Activated T-cell treated with anti-CD3 and anti-CD28 coated beads, Interleukin-2, amount 50 U/mL, for 24 hours (primary cell): ENCODE measurements around the gene CMTM3.
"Not testable (repeated sequence)": the region's sequence is repeated elsewhere in the genome, so short reads cannot be mapped to it uniquely, and the experiment has no call there.

Source experiments
- DNase-seq: peaks from one replicate; pipeline ENCODE4 v3.0.0-alpha.2; 2020
- H3K27ac Mint-ChIP-seq: 2 replicates; pipeline ENCODE4 v1.8.0; 2020; ENCODE audit warnings: mild to moderate bottlenecking, mixed read lengths
- H3K27me3 Mint-ChIP-seq: 2 replicates; pipeline ENCODE4 v1.8.0; 2020; ENCODE audit warnings: mixed read lengths
- H3K36me3 Mint-ChIP-seq: 2 replicates; pipeline ENCODE4 v1.8.0; 2020; ENCODE audit warnings: low read depth, mixed read lengths
- H3K4me1 Mint-ChIP-seq: 2 replicates; pipeline ENCODE4 v1.8.0; 2020; ENCODE audit warnings: low read depth, mixed read lengths
- H3K4me3 Mint-ChIP-seq: 2 replicates; pipeline ENCODE4 v1.8.0; 2020; ENCODE audit warnings: mild to moderate bottlenecking, moderate library complexity, mixed read lengths
- H3K9me3 Mint-ChIP-seq: 2 replicates; pipeline ENCODE4 v1.8.0; 2020; ENCODE audit warnings: mixed read lengths

CMTM3 gene

GRCh38 chr16:66610111-66610820, 5.8 kb downstream of the CMTM3 start:
- Mint-ChIP-seq H3K27me3 (no peaks in the 10 kb centered on the region), H3K4me3 (no peak overlapping the region), H3K27ac (peak overlapping the region; percentile 63), H3K4me1 (peaks cover 29% of the 10 kb centered on the region), H3K36me3 (peaks cover 78% of the 10 kb centered on the region), H3K9me3 (no peaks in the 10 kb centered on the region)
- no peak for DNase-seq

GRCh38 chr16:66611911-66612310, 7.4 kb downstream of the CMTM3 start:
- not testable (repeated sequence) for H3K27ac Mint-ChIP-seq, H3K4me3 Mint-ChIP-seq, H3K27me3 Mint-ChIP-seq, H3K9me3 Mint-ChIP-seq, DNase-seq
- H3K36me3 Mint-ChIP-seq, result peaks cover 74% of the 10 kb centered on the region
- peaks cover 19% of the 10 kb centered on the region for H3K4me1 Mint-ChIP-seq

DNA sequence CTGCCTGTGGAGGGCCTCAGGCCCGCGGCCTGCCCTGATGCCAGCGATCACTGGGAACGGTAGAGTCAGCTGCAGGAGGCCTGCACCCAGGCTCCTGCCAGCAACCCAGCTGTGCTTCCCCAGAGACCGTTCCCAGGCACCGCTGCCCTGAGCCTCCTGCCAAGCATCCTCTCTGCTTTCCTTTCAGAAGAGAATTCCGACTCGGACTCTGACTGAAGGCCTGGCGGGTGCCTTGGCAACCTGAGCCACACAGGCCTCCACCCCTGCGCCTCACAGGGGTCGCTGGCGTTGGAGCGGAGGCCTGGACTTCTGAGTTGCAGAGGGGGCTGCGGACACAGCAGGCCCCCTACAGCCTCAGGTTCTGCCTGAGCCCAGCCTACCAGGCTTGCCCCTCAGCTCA, 7.9 kb downstream of the CMTM3 start:
- no peak overlapping the region for H3K4me3 Mint-ChIP-seq
- H3K36me3 Mint-ChIP-seq, result peaks cover 70% of the 10 kb centered on the region
- H3K27me3 Mint-ChIP-seq, result no peaks in the 10 kb centered on the region

GRCh38 chr16:66614161-66614802, 9.8 kb downstream of the CMTM3 start:
- Mint-ChIP-seq H3K4me1 (peaks cover 1% of the 10 kb centered on the region), H3K36me3 (peaks cover 56% of the 10 kb centered on the region), H3K4me3 (no peak overlapping the region), H3K27me3 (no peaks in the 10 kb centered on the region), H3K9me3 (no peaks in the 10 kb centered on the region), H3K27ac (no peak overlapping the region)
- no peak for DNase-seq

More for the DNA sequence above, 7.9 kb downstream of the CMTM3 start:
- Mint-ChIP-seq H3K27ac (no peak overlapping the region), H3K9me3 (no peaks in the 10 kb centered on the region), H3K4me1 (peaks cover 14% of the 10 kb centered on the region)
- DNase-seq, result no peak

GRCh38 chr16:66616169-66616568, 11.7 kb downstream of the CMTM3 start:
- Mint-ChIP-seq H3K4me1 (peaks cover 8% of the 10 kb centered on the region), H3K9me3 (no peaks in the 10 kb centered on the region), H3K27me3 (no peaks in the 10 kb centered on the region), H3K36me3 (peaks cover 38% of the 10 kb centered on the region), H3K27ac (no peak overlapping the region), H3K4me3 (no peak overlapping the region)
- DNase-seq, result no peak

GRCh38 chr16:66616592-66616991, 12.1 kb downstream of the CMTM3 start:
- no peak for DNase-seq
- H3K4me3 Mint-ChIP-seq, result no peak overlapping the region
- no peak overlapping the region for H3K27ac Mint-ChIP-seq
- H3K4me1 Mint-ChIP-seq, result peaks cover 8% of the 10 kb centered on the region
- no peaks in the 10 kb centered on the region for H3K27me3 Mint-ChIP-seq
- H3K36me3 Mint-ChIP-seq, result peaks cover 33% of the 10 kb centered on the region
- H3K9me3 Mint-ChIP-seq, result no peaks in the 10 kb centered on the region

DNA sequence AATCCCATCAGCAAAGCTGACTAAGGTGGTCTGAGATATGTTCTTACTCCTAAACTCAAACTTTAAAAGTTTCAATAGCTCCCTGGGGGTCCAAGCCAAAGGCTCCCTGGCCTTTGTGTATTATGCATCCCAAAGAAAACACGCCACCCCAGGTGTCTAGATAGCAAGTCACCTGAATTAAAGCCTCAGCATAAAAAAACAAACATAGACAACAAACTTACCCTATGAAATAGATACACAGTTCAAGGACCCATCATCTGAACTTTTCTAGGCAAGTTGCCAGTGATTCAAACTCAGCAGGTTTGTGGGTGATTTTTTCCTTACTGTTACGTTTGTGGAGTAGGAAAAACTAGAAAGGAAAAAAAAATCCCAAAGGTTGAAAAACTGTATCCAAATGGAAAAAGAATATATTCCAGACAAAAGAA, 12.5 kb downstream of the CMTM3 start:
- DNase-seq, result no peak
- Mint-ChIP-seq H3K36me3 (peaks cover 29% of the 10 kb centered on the region), H3K27ac (no peak overlapping the region)

DNA sequence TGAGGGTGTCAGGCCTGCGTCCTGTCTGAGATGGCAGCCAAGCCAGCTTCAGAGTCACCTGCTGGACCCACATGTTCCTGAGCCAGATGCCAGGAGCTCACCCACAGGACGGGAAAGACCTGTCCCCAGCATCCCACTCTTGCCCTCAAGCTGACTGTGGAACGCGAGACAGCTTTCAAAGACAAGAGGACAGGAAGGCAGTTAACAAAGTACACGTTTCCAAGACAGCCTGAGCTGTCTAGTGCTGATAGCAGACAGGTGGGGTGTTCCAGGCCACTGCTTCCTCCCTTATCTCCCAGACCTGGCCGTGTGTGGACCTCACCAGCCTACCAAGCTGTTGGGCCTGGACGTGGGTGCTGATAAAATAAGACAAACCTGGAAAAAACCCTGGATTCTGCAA, 13.2 kb downstream of the CMTM3 start:
- H3K27me3 Mint-ChIP-seq, result no peaks in the 10 kb centered on the region
- no peak overlapping the region for H3K27ac Mint-ChIP-seq
- H3K9me3 Mint-ChIP-seq, result no peaks in the 10 kb centered on the region
- H3K4me1 Mint-ChIP-seq, result peaks cover 8% of the 10 kb centered on the region
- H3K4me3 Mint-ChIP-seq, result no peak overlapping the region
- H3K36me3 Mint-ChIP-seq, result peaks cover 22% of the 10 kb centered on the region
- no peak for DNase-seq

More for the DNA sequence above, 12.5 kb downstream of the CMTM3 start:
- Mint-ChIP-seq H3K4me1 (peaks cover 8% of the 10 kb centered on the region), H3K9me3 (no peaks in the 10 kb centered on the region), H3K4me3 (no peak overlapping the region), H3K27me3 (no peaks in the 10 kb centered on the region)

DNA sequence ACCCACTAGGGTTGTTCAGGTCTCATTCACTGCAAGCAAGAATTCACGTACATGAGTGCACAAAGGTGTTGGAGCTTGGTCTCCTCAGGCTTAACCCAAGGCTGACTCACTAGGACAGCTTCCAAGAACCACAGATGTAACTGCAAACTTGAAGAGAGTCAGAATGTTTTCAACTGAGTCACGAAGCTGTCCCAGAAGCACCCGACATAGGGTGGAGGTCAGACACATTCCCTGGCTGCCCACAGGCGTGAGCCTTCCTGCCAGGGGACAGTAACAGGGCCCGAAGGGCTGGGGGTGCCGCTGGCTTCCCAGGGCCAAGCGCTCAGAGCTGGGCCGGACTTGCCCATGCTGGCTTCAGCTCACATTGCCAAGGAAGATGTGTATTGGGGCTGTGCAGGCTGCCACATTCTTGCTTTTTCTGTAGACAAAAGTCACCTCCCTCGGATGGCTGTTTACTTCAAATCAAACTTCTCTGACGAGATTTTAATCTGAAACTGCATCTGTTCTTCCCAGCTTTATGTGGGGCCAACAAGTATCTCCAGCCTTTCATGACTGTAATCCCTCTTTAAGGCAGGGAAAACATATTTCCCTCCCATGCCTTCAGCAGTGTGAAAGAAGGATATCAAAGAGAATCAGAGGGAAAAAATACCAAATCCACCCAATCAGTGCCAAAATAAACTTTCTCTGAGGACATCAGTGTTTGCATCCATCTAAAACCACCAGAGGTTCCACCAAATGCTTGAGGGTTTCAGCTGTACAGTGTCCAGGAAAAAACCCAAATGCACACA, 14.3 kb downstream of the CMTM3 start:
- Mint-ChIP-seq H3K36me3 (peaks cover 12% of the 10 kb centered on the region), H3K4me3 (no peak overlapping the region), H3K4me1 (peaks cover 8% of the 10 kb centered on the region), H3K27me3 (no peaks in the 10 kb centered on the region), H3K9me3 (no peaks in the 10 kb centered on the region), H3K27ac (no peak overlapping the region)
- no peak for DNase-seq

DNA sequence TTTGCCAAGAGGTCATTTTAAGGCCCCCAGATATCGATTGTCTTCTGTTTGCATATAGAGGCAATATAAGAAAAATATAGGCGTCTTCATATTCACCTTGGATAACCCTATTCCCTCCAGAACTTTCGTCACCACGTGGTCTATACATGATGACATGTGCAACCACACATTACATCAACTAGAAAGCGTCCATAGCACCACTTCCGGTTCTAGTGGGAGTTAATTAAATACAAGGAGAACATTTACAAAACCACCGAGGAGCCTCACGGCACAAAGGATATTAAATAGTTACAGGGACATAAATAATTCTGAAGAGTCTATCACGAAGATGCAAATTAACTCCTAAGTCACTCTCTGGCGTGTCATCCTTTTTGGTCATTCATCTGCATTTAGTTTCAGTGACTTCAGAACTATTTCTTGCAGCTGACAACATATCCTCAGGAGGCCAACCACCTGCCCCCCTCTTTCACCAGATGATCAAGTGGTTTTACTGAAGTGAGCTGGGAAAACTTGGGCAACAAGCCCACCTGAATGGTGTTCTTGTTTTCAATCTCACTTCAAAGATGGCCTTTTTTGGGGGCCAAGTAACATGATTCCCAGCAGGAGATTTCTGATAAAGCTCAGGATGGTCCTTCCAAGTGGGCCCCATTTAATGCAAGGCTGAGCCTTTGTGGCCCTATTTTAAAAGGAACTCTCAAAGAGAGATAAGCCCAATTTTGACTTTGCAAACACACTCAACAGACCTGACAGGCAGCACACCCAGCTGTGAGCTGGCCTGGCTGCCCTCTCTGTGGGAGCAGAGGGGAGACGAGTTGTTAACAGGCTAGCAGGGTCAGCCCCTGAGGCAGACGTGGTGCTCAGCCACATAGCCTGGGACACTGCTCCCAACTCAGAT, 15.3 kb downstream of the CMTM3 start:
- Mint-ChIP-seq H3K4me1 (peaks cover 8% of the 10 kb centered on the region), H3K4me3 (no peak overlapping the region), H3K27me3 (no peaks in the 10 kb centered on the region), H3K36me3 (peaks cover 6% of the 10 kb centered on the region), H3K27ac (no peak overlapping the region), H3K9me3 (no peaks in the 10 kb centered on the region)
- no peak for DNase-seq

DNA sequence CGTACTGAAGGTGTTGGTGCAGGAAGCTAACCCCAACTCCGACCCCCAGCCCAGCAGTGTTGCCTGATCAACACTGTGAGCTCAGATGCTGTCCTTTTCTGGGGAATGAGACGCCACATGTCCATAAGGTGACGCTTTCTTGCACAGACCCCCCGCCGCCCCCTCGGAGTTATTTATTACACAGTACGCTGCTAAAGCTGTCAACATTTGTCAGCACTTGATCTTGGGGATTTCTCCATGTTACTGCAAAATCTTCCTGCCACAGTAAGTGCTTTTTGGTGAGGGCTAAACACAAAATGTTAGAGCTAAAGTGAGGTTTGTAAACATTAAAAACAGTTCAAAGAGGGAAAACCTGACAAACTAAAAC, 15.9 kb downstream of the CMTM3 start:
- no peak for DNase-seq
- no peaks in the 10 kb centered on the region for H3K9me3 Mint-ChIP-seq
- H3K27me3 Mint-ChIP-seq, result no peaks in the 10 kb centered on the region
- H3K36me3 Mint-ChIP-seq, result no peaks in the 10 kb centered on the region
- H3K4me3 Mint-ChIP-seq, result no peak overlapping the region
- no peak overlapping the region for H3K27ac Mint-ChIP-seq
- H3K4me1 Mint-ChIP-seq, result peaks cover 8% of the 10 kb centered on the region

DNA sequence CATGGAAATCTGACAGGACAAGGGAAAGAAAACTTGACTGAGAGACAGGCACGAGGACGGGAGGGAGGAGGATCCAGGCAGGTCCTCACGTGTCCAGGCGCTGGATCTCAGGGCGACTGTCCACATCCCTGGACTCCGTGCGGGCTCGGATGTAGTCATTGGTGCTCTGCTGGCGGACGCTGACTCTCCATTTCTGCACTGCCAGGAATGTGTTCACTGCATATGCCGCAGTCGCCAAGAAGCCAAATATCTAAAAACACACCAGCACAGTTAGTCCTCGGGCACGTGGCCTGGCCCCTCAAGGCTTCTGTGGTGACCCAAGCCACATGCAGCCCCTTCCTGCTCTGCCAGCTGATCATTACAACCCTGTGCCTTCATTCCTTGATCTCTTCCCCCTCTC, 17.5 kb downstream of the CMTM3 start:
- Mint-ChIP-seq H3K4me3 (no peak overlapping the region), H3K9me3 (no peaks in the 10 kb centered on the region), H3K27me3 (no peaks in the 10 kb centered on the region), H3K36me3 (no peaks in the 10 kb centered on the region), H3K4me1 (peaks cover 8% of the 10 kb centered on the region), H3K27ac (no peak overlapping the region)
- no peak for DNase-seq

GRCh38 chr16:66622863-66623262, 18.4 kb downstream of the CMTM3 start:
- Mint-ChIP-seq H3K36me3 (no peaks in the 10 kb centered on the region), H3K4me1 (peaks cover 8% of the 10 kb centered on the region), H3K4me3 (no peak overlapping the region), H3K27me3 (no peaks in the 10 kb centered on the region), H3K27ac (no peak overlapping the region), H3K9me3 (no peaks in the 10 kb centered on the region)
- DNase-seq, result no peak

GRCh38 chr16:66623755-66624154, 19.3 kb downstream of the CMTM3 start:
- peaks cover 8% of the 10 kb centered on the region for H3K4me1 Mint-ChIP-seq
- H3K27me3 Mint-ChIP-seq, result no peaks in the 10 kb centered on the region
- no peak for DNase-seq
- H3K4me3 Mint-ChIP-seq, result no peak overlapping the region
- no peak overlapping the region for H3K27ac Mint-ChIP-seq
- H3K36me3 Mint-ChIP-seq, result no peaks in the 10 kb centered on the region
- H3K9me3 Mint-ChIP-seq, result no peaks in the 10 kb centered on the region
